Fibroblast of villous mesenchyme (primary cell): Measurements from ENCODE around the gene RAB6B. TPM values are rescaled to one million over a fixed set of nuclear protein-coding genes. Genes with fewer than 3 reads are reported as not detected.

Experiments used
- DNase-seq: peaks from one replicate; pipeline ENCODE4 v3.0.0-alpha.2; 2010; ENCODE audit warnings: low read depth
- H3K4me3 ChIP-seq: 2 replicates; pipeline ENCODE4 v1.5.1; 2011; ENCODE audit warnings: low read depth, mild to moderate bottlenecking, low read length
- CTCF ChIP-seq: IDR thresholded peaks from 2 replicates; pipeline ENCODE4 v1.5.1; 2012; ENCODE audit warnings: low read depth, mild to moderate bottlenecking, low read length; ENCODE audit not compliant: insufficient read depth
- total RNA-seq: library from RNA; depleted of rRNA; stranded (reverse); fragments of >200 nt; gene quantifications from 2 replicates; pipeline ENCODE4 v1.2.3, GENCODE V29; 2012

RAB6B gene
- total RNA-seq, 1 donor, result 0.86 TPM

- H3K4me3 ChIP-seq, result no peak overlapping the region
- no peak for TF ChIP-seq CTCF
- DNase-seq, result no peak
These were observed 18.5 kb downstream of the RAB6B start for GRCh38 chr3:133877221-133877620.

GRCh38 chr3:133874761-133875438 is 20.8 kb downstream of the RAB6B start:
- no peak for TF ChIP-seq CTCF
- H3K4me3 ChIP-seq, result no peak overlapping the region

GRCh38 chr3:133874344-133874743 is 21.3 kb downstream of the RAB6B start:
- DNase-seq, result no peak
- H3K4me3 ChIP-seq, result no peak overlapping the region
- TF ChIP-seq CTCF, result no peak

More at GRCh38 chr3:133874761-133875438, 20.8 kb downstream of the RAB6B start:
- DNase-seq, result no peak

GRCh38 chr3:133872781-133873180 is 22.9 kb downstream of the RAB6B start:
- no peak overlapping the region for H3K4me3 ChIP-seq
- no peak for TF ChIP-seq CTCF
- no peak for DNase-seq

GRCh38 chr3:133872161-133872560 is 23.5 kb downstream of the RAB6B start:
- no peak for DNase-seq
- H3K4me3 ChIP-seq, result no peak overlapping the region
- TF ChIP-seq CTCF, result no peak

- no peak overlapping the region for H3K4me3 ChIP-seq
- TF ChIP-seq CTCF, result no peak
- DNase-seq, result no peak
These were observed 24.2 kb downstream of the RAB6B start for GRCh38 chr3:133871368-133872090.
